ENCODE results near the gene ODAD2. TPM values are rescaled to one million over a fixed set of nuclear protein-coding genes. Genes with fewer than 3 reads are reported as not detected.

The ODAD2 gene
- total RNA-seq, 4 donors from 2014 or later, result 0.23 TPM; not detected in 3

DNA sequence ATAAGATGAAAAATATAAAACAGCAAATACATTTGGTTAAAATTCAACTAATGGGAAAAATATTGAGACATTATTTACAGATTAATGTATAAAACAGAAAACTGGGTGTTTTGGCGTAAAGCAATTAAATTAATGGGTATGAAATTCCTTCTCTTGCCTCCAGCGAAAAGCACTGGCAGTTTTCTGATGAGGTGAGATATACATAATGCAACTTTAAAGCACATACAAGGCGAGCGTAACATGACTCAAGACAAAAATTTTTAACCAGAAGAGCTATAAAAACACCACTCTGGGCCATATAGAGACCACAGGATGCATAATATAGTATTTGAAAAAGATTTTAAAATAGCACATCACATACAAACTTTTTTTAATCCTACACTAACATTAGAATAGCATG, 120.6 kb downstream of the ODAD2 start:
- DNase-seq (ENCODE audit: low spot score in 2 of 2), result no peak
- H3K4me1 ChIP-seq, result no peaks in the 10 kb centered on the region
- WGBS, result 73% methylated on average over 4 of the region's 4 CpGs
- no peak overlapping the region for H3K27ac ChIP-seq
- no peak for TF ChIP-seq POLR2A (IDR thresholded peaks at IDR 0.05)
- TF ChIP-seq POLR2AphosphoS5 (IDR thresholded peaks at IDR 0.05), result no peak
- TF ChIP-seq EP300 (IDR thresholded peaks at IDR 0.05), result no peak
- no peaks in the 10 kb centered on the region for H3K9me3 ChIP-seq
- H3K4me3 ChIP-seq, result no peak overlapping the region
- H3K27me3 ChIP-seq, result no peaks in the 10 kb centered on the region
- no peaks in the 10 kb centered on the region for H3K36me3 ChIP-seq

DNA sequence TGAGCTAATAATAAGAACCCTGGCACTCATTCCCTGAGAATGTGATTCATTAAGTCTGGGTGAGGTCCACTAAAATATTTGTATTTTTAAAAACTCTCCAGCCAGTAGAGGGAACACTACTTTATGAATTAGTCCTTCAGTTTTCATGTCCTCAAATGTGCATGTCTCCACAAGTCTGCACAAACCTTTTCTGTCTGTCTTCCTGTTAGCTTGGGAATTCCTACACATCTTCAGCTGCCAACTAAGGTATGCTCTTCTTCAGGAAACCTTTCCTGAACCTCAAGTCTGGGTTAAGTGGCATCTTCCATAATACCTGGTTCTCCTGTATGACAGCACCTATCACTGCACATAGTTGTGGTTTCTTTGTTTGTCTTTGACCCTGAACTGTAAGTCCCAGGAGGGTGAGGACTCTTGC, 133.7 kb downstream of the ODAD2 start:
- Histone ChIP-seq H3K4me3 (no peak overlapping the region), H3K27me3 (no peaks in the 10 kb centered on the region), H3K4me1 (no peaks in the 10 kb centered on the region), H3K36me3 (no peaks in the 10 kb centered on the region), H3K27ac (no peak overlapping the region), H3K9me3 (no peaks in the 10 kb centered on the region)
- DNase-seq (ENCODE audit: low spot score in 2 of 2), result no peak
- TF ChIP-seq, protein P1, sequence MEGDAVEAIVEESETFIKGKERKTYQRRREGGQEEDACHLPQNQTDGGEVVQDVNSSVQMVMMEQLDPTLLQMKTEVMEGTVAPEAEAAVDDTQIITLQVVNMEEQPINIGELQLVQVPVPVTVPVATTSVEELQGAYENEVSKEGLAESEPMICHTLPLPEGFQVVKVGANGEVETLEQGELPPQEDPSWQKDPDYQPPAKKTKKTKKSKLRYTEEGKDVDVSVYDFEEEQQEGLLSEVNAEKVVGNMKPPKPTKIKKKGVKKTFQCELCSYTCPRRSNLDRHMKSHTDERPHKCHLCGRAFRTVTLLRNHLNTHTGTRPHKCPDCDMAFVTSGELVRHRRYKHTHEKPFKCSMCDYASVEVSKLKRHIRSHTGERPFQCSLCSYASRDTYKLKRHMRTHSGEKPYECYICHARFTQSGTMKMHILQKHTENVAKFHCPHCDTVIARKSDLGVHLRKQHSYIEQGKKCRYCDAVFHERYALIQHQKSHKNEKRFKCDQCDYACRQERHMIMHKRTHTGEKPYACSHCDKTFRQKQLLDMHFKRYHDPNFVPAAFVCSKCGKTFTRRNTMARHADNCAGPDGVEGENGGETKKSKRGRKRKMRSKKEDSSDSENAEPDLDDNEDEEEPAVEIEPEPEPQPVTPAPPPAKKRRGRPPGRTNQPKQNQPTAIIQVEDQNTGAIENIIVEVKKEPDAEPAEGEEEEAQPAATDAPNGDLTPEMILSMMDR (IDR thresholded peaks at IDR 0.05), result no peak
- TF ChIP-seq POLR2A (IDR thresholded peaks at IDR 0.05), result no peak
- TF ChIP-seq EP300 (IDR thresholded peaks at IDR 0.05), result no peak
- TF ChIP-seq POLR2AphosphoS5 (IDR thresholded peaks at IDR 0.05), result no peak

DNA sequence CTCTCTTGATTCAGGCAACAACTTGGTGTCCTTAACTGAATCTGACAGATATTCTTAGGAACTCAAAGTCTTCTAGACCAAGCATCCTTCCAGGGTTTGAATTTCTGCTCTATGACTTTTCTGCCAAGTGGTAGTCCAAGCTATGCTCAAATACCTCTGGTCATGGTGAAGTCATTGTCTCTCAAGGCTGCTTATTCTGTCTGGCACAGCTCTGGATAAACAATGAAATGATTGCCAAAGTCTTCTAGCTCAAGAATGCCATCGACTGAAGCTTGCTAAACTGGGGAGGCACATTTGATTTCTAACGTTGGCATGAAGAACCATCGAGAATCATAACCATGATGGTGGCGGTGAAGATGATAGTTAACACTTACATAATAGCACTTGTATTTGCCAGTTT, 137.1 kb downstream of the ODAD2 start:
- Histone ChIP-seq H3K9me3 (no peaks in the 10 kb centered on the region), H3K36me3 (no peaks in the 10 kb centered on the region), H3K4me3 (no peak overlapping the region), H3K4me1 (no peaks in the 10 kb centered on the region), H3K27me3 (no peaks in the 10 kb centered on the region), H3K27ac (no peak overlapping the region)
- 80% methylated on average over 4 of the region's 4 CpGs for WGBS
- no peak for DNase-seq (ENCODE audit: low spot score in 2 of 2)
- no peak for TF ChIP-seq POLR2A (IDR thresholded peaks at IDR 0.05)
- no peak for TF ChIP-seq EP300 (IDR thresholded peaks at IDR 0.05)
- TF ChIP-seq POLR2AphosphoS5 (IDR thresholded peaks at IDR 0.05), result no peak
- TF ChIP-seq, protein P1 (IDR thresholded peaks at IDR 0.05), result no peak

DNA sequence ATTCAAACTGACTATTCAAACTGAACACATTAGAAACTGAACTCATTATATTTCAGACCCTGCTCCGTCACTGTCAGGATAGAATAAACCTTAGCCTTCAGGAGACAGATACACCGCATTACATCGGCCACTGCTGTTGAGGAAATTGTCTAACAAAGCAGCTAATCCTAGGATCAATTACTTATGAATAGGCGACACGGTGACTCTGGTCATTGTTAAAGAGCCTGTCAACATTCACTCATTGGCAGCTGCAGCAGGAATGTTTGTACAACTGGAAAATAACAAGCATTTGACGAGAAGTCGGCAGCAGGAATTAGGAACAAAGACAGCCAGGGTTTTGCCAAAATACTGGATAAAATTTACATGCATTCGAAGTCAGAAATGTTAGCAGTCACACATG, 141.3 kb downstream of the ODAD2 start:
- 36% methylated on average over 8 of the region's 8 CpGs for WGBS
- H3K9me3 ChIP-seq, result no peaks in the 10 kb centered on the region
- no peak for DNase-seq (ENCODE audit: low spot score in 2 of 2)
- H3K4me1 ChIP-seq, result no peaks in the 10 kb centered on the region
- H3K27ac ChIP-seq, result no peak overlapping the region
- H3K27me3 ChIP-seq, result no peaks in the 10 kb centered on the region
- TF ChIP-seq, protein P1 (IDR thresholded peaks at IDR 0.05), result no peak
- TF ChIP-seq EP300 (IDR thresholded peaks at IDR 0.05) (no peak), POLR2A (IDR thresholded peaks at IDR 0.05) (no peak), POLR2AphosphoS5 (IDR thresholded peaks at IDR 0.05) (no peak)
- no peak overlapping the region for H3K4me3 ChIP-seq
- no peaks in the 10 kb centered on the region for H3K36me3 ChIP-seq

DNA sequence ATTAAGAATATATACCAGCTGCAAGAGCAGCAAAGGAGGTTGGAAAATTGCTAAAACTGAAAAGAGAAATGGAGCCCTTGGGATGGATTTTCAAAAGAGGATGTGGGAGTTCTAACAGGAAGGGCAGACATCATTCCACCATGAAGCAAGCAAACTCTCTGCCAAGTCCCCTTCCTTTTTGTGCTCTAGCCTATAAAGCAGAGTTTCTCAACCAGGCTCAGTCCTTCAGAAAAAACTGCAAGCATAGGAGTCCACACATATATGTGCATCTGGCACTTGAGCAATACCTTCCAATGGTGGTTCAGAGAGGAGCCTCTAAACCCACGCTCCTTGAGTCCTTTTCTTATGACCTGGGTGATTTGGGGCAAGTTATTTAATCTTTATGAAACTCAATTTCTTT, 154.7 kb downstream of the ODAD2 start:
- Histone ChIP-seq H3K4me3 (no peak overlapping the region), H3K36me3 (no peaks in the 10 kb centered on the region), H3K4me1 (no peaks in the 10 kb centered on the region), H3K27me3 (no peaks in the 10 kb centered on the region), H3K9me3 (no peaks in the 10 kb centered on the region), H3K27ac (no peak overlapping the region)
- TF ChIP-seq, protein P1 (IDR thresholded peaks at IDR 0.05), result no peak
- TF ChIP-seq POLR2A (IDR thresholded peaks at IDR 0.05), result no peak
- TF ChIP-seq POLR2AphosphoS5 (IDR thresholded peaks at IDR 0.05), result no peak
- no peak for TF ChIP-seq EP300 (IDR thresholded peaks at IDR 0.05)
- WGBS, result 72% methylated on average over 1 of the region's 1 CpG
- DNase-seq (ENCODE audit: low spot score in 2 of 2), result no peak

DNA sequence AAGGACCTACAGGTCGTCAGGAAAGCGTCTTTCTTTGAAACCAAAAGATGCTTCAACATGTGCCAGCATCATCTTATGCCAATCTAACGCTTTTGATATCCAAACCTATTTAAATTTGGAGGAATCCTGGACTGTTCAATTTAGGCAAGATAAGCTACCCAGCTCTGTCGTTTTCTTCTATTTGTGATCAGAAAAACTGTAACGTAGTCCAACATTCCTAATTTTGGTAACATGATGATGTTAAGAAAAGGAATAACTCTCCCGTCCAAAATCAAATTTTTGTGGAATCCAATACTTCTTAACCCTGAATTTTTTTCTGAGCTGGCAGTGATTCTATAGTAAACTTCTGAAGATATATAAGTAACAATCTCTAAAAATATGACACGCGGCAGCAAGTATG, 160.0 kb downstream of the ODAD2 start:
- TF ChIP-seq, protein P1 (IDR thresholded peaks at IDR 0.05), result no peak
- TF ChIP-seq POLR2AphosphoS5 (IDR thresholded peaks at IDR 0.05), result no peak
- TF ChIP-seq POLR2A (IDR thresholded peaks at IDR 0.05), result no peak

More for the DNA sequence above, 160.0 kb downstream of the ODAD2 start:
- Histone ChIP-seq H3K27me3 (no peaks in the 10 kb centered on the region), H3K4me3 (no peak overlapping the region), H3K9me3 (no peaks in the 10 kb centered on the region), H3K4me1 (no peaks in the 10 kb centered on the region), H3K36me3 (no peaks in the 10 kb centered on the region), H3K27ac (no peak overlapping the region)
- DNase-seq (ENCODE audit: low spot score in 2 of 2), result no peak
- WGBS, result 74% methylated on average over 8 of the region's 8 CpGs
